GM21360 (cell line): ENCODE measurements around the gene UNC13C.
"Not testable (repeated sequence)": the region's sequence is repeated elsewhere in the genome, so short reads cannot be mapped to it uniquely, and the experiment has no call there.

Experiments used
- ATAC-seq: cut with Tn5 transposase; IDR thresholded peaks from one replicate; pipeline ENCODE4 v1.9.1; 2021; ENCODE audit warnings: mild to moderate bottlenecking, moderate library complexity; ENCODE audit not compliant: unreplicated experiment

UNC13C gene

DNA sequence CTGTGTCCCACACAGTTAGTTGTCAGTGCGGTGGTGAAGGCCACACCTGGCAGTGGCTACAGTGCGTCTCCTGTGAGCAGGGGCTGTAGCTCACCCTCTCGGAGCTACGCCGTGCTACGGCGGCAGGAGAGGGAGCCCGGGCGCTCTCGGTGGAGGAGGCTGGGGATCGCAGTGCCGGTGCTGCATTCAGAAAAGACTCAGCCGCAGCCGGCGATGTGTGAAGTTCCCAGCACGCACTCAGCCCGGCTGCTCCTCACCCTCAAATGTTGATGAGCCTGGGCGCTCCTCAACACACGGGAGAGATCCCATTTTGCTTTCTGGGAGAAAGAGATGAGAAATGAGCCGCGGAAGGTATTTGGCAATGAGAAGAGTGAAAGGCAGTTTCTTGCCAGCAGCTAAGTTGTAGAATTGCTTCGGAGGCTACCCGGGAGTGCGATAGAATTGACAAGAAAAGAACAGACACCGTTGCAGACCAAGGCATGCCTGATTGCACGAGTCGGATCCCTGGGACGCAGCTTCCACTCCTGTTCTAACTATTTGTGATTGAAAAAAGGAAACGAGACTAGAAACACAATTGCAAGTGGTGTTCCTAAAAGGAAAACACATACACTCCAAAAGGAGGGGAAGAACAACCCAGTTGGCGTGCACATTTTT is at the start of gene UNC13C:
TSS of gene UNC13C (plus strand) at position 189 of the 654 bp plus-strand sequence. CDS start 34,463 bp downstream, outside the sequence.
- no peak for ATAC-seq

DNA sequence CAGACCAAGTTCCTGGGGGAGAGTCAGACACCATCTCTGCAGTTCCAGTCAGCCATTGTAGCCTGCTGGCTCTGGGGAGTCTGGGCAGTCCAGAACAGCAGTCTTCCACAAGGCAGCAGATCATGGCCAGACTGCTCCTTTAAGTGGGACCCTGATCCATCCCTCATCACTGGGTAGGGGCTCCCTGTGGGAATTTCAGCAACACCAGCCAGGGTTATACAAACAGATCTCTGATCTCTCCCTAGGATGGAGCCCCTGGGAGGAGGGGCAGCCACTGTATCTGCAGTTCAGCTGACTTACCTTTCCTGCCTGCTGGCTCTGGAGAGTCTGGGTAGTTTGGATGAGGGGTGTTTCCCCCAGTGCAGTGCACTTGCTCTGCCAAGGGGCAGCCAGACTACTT is 42.1 kb upstream of the UNC13C start:
- no peak for ATAC-seq

DNA sequence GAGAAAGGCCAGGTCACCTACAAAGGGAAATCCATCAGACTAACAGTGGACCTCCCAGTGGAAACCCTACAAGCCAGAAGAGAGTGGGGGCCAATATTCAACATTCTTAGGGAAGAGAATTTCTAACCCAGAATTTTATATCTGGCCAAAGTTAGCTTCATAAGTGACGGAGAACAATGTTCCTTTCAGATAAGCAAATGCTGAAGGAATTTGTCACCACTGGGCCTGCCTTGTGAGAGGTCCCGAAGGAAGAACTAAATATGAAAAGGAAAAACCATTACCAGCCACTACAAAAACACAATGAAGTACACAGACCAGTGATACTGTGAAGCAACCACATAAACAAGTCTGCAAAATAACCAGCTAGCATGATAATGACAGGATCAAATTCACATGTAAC is 40.6 kb upstream of the UNC13C start:
- not testable (repeated sequence) for ATAC-seq

DNA sequence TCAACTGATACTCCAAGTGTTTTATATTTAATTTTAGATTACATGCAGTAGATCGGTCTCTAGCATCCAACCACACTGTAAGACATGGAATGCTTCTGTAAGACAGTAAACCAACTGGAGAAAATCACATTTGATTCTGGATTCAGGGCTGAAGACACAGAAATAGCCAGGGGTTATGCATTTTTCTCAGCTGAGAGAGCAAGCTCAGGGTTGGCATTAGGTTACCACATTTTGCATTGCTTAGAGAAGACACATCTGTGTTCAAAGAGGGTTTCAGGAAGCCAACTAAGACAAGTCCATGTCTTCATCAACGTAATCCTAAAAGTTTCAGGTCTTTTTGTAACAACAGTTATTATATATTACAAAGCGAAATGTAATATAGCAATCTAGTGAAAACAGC is 27.7 kb upstream of the UNC13C start:
- no peak for ATAC-seq

DNA sequence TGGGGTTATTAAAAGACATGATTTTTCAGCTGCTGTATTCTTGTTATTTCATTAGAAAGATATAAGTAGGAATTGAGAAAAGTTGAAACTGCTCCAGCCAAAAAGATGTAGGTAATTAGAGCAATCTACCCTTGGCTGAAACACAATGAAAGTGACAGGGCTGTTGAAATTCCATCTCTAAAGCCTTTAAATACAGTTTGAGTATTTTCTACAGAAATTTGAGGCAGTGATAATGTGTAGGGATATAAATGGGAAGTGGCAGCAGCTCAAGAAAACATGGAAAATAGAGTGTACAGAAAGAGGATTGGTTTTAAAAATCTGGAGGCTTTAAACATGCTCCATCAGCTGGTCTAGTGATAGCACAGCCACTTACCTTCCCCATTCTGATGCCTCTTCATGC is 22.8 kb upstream of the UNC13C start:
- ATAC-seq: no peak

DNA sequence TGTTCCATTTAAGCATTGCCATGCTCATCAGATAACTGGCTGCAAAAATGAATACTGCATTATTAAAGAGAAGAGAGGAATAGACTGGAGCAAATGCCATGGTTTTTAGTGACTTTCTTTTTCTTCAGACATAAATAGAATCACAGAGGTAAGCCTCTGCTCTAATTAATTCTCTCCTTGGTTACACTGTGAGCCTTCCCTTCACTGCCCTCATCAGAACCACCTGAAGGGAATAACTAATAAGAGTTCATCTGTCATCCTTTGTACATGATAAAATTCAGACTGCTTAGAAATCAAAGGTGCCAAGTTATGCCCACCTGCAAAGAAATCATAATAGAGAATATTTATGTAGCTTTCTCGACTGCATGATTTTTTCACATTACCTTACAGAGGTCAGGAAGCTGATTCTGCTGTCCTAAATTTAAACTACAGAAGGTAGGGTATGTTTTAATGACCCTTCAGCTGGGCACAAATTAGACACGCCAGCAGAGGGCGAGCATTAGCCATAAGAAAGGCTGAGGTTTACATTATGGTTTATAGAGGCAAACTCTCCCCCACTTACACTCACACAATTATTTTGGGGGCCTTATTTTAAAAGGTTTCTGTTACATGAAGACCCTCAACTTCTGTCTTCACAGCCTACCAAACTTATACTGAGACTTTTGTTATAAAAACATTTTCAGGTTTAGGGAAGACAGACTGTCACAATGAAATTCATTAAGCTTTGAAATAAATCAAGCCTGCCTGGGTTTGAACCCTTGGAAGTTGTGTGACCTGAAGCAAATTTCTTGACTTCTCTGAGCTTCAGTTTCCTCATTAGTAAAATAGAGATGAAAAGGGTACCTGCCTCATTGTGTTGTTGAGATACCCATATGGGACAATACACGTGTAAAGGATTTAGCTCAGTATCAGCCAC is 15.3 kb upstream of the UNC13C start:
- no peak for ATAC-seq

DNA sequence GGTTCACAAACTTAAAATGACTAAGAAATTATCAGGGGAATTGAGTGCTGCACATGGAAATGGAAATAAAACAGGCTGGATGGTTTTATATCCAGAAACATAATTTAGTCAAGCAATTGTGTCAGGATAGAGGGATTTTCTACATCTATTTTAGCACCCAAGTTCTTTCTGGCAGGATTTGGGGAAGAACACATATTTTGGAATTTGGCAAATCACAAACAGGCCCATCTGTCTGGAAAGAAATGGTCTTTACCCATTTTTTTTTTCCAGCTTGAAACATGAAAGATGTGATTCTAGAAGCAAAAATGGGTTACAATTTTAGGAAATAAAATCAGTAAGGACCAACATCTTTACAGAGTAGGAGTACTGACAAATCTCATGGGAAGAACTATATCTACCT is 14.4 kb upstream of the UNC13C start:
- ATAC-seq: no peak

DNA sequence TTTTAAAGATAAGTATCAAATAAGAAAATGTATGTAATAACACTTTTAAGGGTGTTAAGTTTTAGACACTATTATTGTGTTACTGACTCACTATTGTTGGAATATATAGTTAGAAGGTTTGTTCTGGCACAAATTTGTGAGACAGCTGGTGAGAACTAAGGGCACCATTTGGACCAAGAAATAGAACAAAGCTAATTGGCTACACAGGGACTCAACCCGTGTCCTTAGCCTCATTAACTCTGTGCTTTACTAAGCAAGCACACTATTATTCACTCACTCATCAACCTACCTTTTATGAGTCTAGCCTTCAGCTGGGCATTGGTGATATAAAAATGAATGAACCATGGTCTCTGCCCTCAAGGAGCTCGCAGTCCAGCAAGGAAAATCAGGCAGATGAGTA is 4.1 kb upstream of the UNC13C start:
- ATAC-seq: no peak

DNA sequence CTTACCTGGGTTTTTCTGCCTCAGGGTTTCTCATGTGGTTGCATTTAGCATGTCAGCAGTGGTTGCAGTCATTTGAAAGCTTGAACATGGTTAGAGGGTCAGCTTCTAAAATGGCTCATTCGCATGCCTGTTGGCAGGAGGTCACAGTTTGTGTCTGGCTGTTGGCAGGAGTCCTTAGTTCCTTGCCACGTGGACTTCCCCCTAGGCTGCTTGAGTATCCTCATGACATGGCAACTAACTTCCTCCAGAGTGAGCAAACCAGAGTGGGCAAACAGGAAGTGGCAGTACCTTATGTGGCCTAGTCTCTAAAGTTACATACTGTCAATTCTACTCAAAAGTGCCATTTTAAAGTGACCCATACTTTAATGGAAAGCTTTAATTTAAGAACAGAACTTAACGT is 3.4 kb upstream of the UNC13C start:
- ATAC-seq: no peak

DNA sequence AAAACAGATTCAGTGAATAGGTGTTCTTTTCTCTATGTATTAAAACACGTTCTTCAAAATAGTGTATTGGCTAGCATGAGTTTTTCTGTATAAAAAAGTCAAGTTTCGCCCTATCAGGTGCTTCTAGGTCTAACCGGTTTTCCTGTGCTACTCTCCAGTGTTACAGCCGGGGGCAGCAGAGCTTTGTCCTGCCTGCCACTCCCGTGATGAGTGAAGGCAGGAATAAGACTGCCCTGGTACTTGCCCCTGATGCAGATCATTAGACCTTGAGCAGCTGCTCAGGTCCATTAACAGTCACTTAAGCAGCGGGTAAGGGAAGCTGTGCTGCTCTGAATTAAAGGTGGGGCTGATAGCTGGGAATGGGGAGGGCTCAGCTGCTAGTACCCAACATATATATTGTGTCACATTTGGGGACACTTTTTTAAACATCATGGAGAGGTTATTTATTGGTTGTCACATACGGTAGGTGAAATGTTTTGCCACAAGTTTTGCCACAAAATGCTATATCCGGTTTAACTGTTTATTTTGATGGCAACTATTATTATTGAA is 1.3 kb upstream of the UNC13C start:
- no peak for ATAC-seq

DNA sequence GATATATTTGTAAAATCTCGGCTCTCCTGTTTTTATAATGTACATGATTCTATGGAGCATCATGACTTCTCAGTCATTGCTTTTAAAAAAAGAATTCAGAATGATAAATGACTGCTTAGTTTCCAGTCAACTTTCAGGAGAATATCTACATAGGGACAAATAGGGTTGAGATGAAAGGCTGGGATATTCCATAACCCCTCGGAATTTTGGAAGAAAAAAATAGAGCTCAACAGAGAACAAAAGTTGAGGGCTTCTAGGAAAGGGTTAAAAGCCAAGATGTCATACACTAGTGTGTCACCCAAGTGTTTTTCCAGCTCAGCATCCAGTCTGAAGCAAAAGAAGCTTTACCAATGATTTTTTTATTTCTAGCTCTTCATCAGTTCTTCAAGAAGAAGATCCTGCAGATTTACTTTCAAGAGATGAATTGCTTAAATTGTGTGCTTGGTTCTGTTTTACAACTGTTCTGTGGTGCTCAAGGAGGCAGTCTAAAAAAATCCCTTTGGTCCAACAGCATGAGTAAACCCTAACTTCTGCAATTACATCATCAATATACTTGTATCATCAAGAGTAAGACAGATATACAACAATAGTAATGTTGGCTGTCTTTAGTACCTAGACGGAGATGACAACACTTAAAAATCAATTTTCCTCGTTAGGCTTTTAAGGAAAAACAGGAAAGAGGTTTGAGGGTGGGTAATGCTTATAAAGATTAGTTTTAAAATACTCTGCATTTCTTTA is 979 bp downstream of the UNC13C start:
- ATAC-seq: no peak

DNA sequence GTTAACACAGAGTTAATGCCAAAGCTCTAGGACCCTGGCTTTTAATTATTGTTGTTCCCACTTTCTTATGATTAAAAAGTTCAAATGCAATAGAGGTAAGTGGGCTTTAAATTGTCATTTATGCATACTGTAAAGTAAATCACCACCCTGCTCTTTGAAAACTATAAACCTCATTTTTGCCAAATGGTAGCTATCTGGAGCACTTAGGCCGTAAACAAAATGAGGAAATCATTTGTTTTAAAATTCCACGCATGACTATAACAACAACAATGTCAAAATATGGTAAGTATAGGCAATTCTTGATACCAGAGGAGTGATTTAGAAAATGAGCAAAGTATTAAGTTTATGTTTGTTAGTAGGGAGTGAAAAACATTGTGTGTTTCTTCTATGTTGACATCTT is 1.8 kb downstream of the UNC13C start:
- ATAC-seq: no peak

DNA sequence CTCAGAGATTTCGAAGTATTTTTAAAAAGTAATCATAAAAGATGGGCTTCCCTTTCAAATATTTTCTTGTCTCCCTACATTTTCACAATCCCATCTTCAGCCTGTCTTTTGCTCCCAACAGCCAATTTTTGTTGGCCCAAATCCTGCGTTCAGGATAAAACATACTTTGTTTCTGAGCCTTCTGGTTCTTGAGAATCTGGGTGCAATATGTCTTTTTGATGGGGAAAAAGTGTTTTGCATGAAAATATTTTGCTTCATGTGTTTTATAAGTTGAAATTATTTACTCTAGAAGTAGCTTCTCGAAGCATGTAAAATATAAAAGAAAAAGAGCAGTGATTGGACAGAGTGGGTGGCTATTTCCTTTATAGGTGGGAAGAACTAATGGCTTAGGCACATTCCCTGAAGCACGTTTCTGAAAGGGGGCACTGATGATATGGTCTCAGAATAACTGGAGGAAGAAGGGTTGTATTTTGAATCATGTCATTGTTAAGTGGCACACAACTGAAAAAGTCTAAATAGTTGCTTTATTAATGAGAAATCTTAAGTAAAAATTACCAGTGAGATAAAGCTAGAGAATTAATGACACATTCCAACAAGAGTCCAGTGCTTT is 3.9 kb downstream of the UNC13C start:
- ATAC-seq: no peak

DNA sequence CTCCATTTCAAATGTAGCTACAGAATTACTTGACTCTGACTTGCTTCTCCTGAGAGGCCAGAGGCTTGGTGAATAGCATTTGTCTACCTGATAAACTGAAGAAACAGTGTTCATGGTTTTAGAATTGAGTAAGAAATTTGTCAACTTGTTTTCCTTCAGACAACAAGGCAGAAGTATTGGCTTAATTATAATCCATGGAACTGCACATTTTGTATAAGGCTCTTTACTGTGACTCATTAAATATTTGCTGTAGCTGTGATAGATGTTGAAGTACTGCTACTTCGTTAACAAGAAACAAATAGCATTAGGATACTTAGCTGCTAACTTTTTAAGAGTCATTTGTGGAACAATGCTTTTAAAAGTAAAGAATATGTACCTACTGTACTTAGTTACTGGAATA is 4.6 kb downstream of the UNC13C start:
- no peak for ATAC-seq

DNA sequence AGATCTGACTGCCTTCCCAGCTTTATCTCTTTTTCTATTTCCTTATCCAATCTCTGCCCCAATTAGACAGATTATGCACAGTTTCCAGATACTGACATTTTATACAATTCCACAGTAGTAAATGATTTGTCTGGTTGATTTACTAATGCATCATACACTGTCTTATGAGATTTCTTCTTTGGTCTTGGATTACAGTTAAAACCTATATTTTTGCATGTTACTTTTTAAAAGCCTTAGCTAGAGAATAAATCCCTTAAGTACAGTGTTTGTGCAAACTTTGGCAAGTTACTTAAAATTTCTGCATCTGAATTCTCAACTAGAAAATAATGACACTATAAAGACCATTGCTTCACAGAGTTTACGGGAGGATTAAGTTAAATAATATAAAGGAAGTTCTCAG is 6.0 kb downstream of the UNC13C start:
- no peak for ATAC-seq

DNA sequence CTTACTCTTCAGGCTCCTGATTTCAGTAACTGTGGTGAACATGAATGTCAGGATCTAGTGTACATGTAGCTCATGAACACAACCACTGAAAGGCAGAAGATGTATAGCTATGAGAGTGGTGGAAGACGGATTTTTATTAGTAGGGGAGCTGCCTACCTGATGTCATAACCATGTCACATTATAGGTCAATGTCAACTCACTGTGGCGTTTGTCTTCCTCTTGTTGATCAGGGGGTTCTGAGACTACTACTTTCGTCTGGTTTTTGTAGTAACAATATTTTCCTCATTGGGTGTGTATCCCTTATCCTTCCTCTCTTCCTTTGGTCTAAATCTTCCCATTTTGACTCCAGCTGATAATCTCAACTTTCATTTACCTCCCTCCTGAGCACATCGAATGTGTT is 7.3 kb downstream of the UNC13C start:
- no peak for ATAC-seq

DNA sequence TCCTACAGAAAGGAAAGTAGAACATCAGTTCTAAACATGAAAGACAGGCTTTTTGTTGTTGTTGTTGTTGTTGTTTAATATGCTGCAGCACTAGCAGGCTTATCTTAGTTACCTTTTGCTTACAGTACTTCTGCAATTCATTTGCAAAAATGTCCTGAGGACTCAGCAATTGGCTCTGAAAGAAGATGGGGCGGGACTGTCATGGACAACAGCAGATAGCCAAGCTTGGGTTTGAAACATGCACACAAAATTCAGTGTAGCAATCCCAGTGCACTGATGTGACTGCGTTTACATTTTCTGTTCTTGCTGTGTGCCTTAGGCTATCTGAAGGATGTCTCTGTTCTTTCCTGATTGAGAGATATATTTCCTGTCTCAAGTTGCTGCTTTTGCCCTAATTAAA is 9.2 kb downstream of the UNC13C start:
- no peak for ATAC-seq

DNA sequence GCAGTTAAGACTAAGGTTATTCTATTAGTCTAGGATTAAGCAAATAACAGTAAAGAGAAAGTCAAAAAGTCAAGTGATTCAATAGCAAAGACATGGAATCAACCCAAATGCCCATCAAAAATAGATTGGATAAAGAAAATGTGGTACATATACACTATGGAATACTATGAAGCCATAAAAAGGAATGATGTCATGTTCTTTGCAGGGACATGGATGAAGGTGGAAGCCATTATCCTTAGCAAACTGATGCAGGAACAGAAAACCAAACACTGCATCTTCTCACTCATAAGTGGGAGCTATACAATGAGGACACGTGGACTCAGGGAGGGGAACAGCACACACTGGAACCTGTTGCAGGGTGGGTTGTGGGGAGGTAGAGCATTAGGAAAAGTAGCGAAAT is 29.0 kb downstream of the UNC13C start:
- ATAC-seq: no peak

DNA sequence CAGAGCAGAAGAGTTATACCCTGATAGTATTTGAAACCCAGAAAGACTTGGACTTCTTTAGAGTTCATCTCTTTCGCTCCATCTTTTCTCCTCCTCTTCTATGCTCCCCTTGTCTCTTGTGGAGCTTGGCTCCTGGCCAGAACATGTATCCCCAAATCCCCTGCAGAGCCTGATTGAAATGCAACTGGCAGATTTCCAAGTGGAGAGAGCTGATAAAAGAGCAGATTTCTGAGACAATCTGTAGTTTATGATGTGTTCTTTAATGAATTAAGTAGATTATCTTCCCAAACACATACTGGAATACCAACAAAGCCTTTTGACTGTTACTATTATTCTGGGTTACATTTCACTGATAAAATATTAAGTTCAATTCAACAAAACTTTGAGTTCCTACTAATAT is 33.4 kb downstream of the UNC13C start:
- ATAC-seq: no peak

DNA sequence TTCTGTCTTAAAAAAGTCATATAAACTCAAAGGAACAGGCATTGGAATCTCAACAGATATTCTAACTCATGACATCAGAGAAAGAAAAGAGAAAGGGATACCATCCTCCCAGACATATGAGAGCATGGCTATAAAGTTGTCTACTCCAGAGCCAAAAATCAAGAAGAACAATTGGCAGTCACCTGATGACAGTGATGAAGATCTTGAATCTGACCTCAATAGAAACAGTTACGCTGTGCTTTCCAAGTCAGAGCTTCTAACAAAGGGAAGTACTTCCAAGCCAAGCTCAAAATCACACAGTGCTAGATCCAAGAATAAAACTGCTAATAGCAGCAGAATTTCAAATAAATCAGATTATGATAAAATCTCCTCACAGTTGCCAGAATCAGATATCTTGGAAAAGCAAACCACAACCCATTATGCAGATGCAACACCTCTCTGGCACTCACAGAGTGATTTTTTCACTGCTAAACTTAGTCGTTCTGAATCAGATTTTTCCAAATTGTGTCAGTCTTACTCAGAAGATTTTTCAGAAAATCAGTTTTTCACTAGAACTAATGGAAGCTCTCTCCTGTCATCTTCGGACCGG is 35.9 kb downstream of the UNC13C start:
- ATAC-seq: no peak

DNA sequence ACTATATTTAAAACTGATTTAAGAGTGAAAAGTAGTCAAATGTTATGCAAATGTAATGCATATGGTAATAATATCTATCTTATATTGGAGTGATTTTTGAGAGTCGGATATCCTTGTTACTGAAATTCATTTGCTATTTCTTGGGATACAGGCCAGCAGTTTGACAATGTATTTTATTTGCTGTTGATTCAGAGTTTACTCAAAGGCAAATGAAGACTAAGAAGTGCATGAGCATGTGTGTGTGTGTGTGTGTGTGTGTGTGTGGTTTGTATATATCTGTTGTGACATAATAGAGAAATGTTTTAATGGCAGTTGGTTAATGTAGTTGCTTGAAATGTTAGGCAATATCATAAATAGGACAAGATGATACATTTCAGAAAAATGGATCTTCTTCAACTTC is 39.0 kb downstream of the UNC13C start:
- ATAC-seq: no peak
